Neural progenitor cell (in vitro differentiated cells): ENCODE data around the gene L3HYPDH. TPM values are rescaled to one million over a fixed set of nuclear protein-coding genes. Genes with fewer than 3 reads are reported as not detected.

Experiments
- DNase-seq: peaks from one replicate; pipeline ENCODE4 v3.0.0-alpha.2; 2016; ENCODE audit warnings: low spot score
- H2AFZ ChIP-seq: fragments of 200-600 bp; sonication (generic); replicated peaks from 2 replicates; pipeline ENCODE4 v1.6.1; 2016; ENCODE audit warnings: antibody characterized with exemption
- H3F3A ChIP-seq: fragments of 200-600 bp; sonication (generic); 2 replicates; pipeline ENCODE4 v1.6.1; 2016; ENCODE audit warnings: antibody characterized with exemption, low read depth
- H3K27ac ChIP-seq: fragments of 200-600 bp; sonication (generic); 2 replicates; pipeline ENCODE4 v1.5.1; 2016; ENCODE audit warnings: mild to moderate bottlenecking
- H3K27me3 ChIP-seq: fragments of 200-600 bp; sonication (generic); 2 replicates; pipeline ENCODE4 v1.6.1; 2016; ENCODE audit warnings: mild to moderate bottlenecking, moderate library complexity
- H3K36me3 ChIP-seq: fragments of 200-600 bp; sonication (generic); 2 replicates; pipeline ENCODE4 v1.5.1; 2016
- H3K4me1 ChIP-seq: fragments of 200-600 bp; sonication (generic); 2 replicates; pipeline ENCODE4 v1.6.1; 2016; ENCODE audit warnings: mixed run types
- H3K4me2 ChIP-seq: fragments of 200-600 bp; sonication (generic); 2 replicates; pipeline ENCODE4 v1.6.1; 2016
- H3K4me3 ChIP-seq: fragments of 200-600 bp; sonication (generic); 2 replicates; pipeline ENCODE4 v1.5.1; 2016
- H3K79me2 ChIP-seq: fragments of 200-600 bp; sonication (generic); 2 replicates; pipeline ENCODE4 v1.6.1; 2016; ENCODE audit warnings: low read depth
- H3K9ac ChIP-seq: fragments of 200-600 bp; sonication (generic); 2 replicates; pipeline ENCODE4 v1.6.1; 2016
- H3K9me3 ChIP-seq: fragments of 200-600 bp; sonication (generic); 2 replicates; pipeline ENCODE4 v1.5.1; 2016; ENCODE audit warnings: low read depth
- H4K20me1 ChIP-seq: fragments of 200-600 bp; sonication (generic); 2 replicates; pipeline ENCODE4 v1.6.1; 2016; ENCODE audit warnings: low read depth
- H3K27ac Mint-ChIP-seq: 3 replicates; pipeline ENCODE4 v1.8.0; 2021; ENCODE audit warnings: mixed read lengths
- H3K27me3 Mint-ChIP-seq: 2 replicates; pipeline ENCODE4 v1.8.0; 2022; ENCODE audit warnings: low read depth, mild to moderate bottlenecking, inconsistent platforms, moderate library complexity, mixed read lengths; ENCODE audit not compliant: insufficient read depth
- H3K36me3 Mint-ChIP-seq: 3 replicates; pipeline ENCODE4 v1.8.0; 2021; ENCODE audit warnings: mixed read lengths
- H3K4me1 Mint-ChIP-seq: 3 replicates; pipeline ENCODE4 v1.8.0; 2021; ENCODE audit warnings: mixed read lengths
- H3K4me3 Mint-ChIP-seq: 3 replicates; pipeline ENCODE4 v1.8.0; 2021; ENCODE audit warnings: mild to moderate bottlenecking, moderate library complexity, mixed read lengths
- H3K9me3 Mint-ChIP-seq: 3 replicates; pipeline ENCODE4 v1.8.0; 2020; ENCODE audit warnings: mixed read lengths
- EZH2 ChIP-seq: fragments of 200-600 bp; sonication (generic); IDR thresholded peaks from 2 replicates; pipeline ENCODE4 v1.6.1; 2017; ENCODE audit warnings: antibody characterized with exemption, mild to moderate bottlenecking, moderate library complexity
- EZH2phosphoT487 ChIP-seq: fragments of 200-600 bp; sonication (generic); IDR thresholded peaks from 2 replicates; pipeline ENCODE4 v1.6.1; 2017; ENCODE audit warnings: antibody characterized with exemption
- total RNA-seq: library from RNA; depleted of rRNA; stranded (reverse); fragments of >200 nt; gene quantifications from 2 replicates; pipeline ENCODE4 v1.2.3, GENCODE V29; 2015; ENCODE audit warnings: low replicate concordance
- TF ChIP-seq, protein P1 (sequence below): fragments of 200-600 bp; sonication (generic); IDR thresholded peaks from 2 replicates; pipeline ENCODE4 v1.5.1; 2017; ENCODE audit warnings: antibody characterized with exemption, mild to moderate bottlenecking

Gene L3HYPDH
- total RNA-seq, 1 donor from 2014 or later, result 20.8 TPM

DNA sequence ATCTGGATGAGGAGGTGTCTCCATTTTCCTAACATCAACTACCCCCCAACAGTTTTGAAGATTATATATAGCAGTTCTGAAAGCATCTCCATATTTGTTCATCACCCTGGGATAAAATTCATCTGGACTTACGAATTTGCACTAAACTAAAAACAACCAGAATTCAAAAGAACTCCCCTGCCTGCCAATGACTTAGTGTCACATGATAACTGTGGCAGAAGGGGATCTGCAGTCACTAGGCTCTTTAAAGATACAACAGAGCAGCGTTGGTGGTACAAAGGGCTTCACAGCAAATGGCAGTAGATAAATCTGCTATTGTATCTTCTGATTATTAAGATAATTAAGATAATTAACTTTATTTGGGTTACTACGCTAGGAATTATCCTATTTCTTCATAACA lies 49.1 kb downstream of the L3HYPDH start:
- no peaks in the 10 kb centered on the region for H3K36me3 ChIP-seq
- no peak overlapping the region for H3K4me3 ChIP-seq
- no peaks in the 10 kb centered on the region for H3K79me2 ChIP-seq
- no peak overlapping the region for H3K9ac ChIP-seq
- H3K9me3 ChIP-seq, result no peaks in the 10 kb centered on the region
- H3K4me3 Mint-ChIP-seq, result no peak overlapping the region
- no peaks in the 10 kb centered on the region for H3K27me3 Mint-ChIP-seq
- H3F3A ChIP-seq, result no peaks in the 10 kb centered on the region
- H4K20me1 ChIP-seq, result no peaks in the 10 kb centered on the region
- H3K4me2 ChIP-seq, result no peak overlapping the region
- H3K4me1 Mint-ChIP-seq, result peaks cover 16% of the 10 kb centered on the region
- no peak overlapping the region for H2AFZ ChIP-seq
- H3K27ac ChIP-seq, result no peak overlapping the region
- H3K27ac Mint-ChIP-seq, result no peak overlapping the region
- DNase-seq, result no peak
- no peaks in the 10 kb centered on the region for H3K9me3 Mint-ChIP-seq
- H3K4me1 ChIP-seq, result no peaks in the 10 kb centered on the region
- no peaks in the 10 kb centered on the region for H3K27me3 ChIP-seq
- TF ChIP-seq EZH2phosphoT487 (no peak), EZH2 (no peak)
- TF ChIP-seq, protein P1, sequence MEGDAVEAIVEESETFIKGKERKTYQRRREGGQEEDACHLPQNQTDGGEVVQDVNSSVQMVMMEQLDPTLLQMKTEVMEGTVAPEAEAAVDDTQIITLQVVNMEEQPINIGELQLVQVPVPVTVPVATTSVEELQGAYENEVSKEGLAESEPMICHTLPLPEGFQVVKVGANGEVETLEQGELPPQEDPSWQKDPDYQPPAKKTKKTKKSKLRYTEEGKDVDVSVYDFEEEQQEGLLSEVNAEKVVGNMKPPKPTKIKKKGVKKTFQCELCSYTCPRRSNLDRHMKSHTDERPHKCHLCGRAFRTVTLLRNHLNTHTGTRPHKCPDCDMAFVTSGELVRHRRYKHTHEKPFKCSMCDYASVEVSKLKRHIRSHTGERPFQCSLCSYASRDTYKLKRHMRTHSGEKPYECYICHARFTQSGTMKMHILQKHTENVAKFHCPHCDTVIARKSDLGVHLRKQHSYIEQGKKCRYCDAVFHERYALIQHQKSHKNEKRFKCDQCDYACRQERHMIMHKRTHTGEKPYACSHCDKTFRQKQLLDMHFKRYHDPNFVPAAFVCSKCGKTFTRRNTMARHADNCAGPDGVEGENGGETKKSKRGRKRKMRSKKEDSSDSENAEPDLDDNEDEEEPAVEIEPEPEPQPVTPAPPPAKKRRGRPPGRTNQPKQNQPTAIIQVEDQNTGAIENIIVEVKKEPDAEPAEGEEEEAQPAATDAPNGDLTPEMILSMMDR, result no peak
- H3K36me3 Mint-ChIP-seq, result peaks cover 2% of the 10 kb centered on the region

DNA sequence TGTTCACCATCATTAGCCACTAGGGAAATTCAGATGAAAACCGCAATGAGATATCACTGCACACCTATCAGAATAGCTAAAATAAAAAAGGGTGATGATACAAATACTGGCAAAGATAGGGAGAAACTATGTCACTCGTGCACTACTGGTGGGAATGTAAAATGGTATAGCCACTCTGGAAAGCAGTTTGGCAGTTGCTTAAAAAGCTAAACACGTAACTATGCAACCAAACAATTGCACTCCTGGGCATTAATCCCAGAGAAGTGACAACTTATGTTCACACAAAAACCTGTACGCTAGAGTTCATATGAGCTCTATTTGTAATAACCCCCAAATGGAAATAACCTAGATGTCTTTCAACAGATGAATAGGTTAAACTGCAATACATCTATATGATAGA lies 54.4 kb downstream of the L3HYPDH start:
- H3K4me3 Mint-ChIP-seq, result no peak overlapping the region
- no peaks in the 10 kb centered on the region for H3K27me3 ChIP-seq
- no peak overlapping the region for H3K27ac ChIP-seq
- H4K20me1 ChIP-seq, result no peaks in the 10 kb centered on the region
- peaks cover 12% of the 10 kb centered on the region for H3K4me1 Mint-ChIP-seq
- peaks cover 1% of the 10 kb centered on the region for H3K4me1 ChIP-seq
- H3K27ac Mint-ChIP-seq, result no peak overlapping the region
- DNase-seq, result no peak
- H3K36me3 ChIP-seq, result no peaks in the 10 kb centered on the region
- no peaks in the 10 kb centered on the region for H3K79me2 ChIP-seq
- TF ChIP-seq EZH2phosphoT487 (no peak), EZH2 (no peak)
- TF ChIP-seq, protein P1, result no peak
- peaks cover 2% of the 10 kb centered on the region for H3K27me3 Mint-ChIP-seq
- H3K36me3 Mint-ChIP-seq, result peaks cover 2% of the 10 kb centered on the region
- H3K9ac ChIP-seq, result no peak overlapping the region
- H3F3A ChIP-seq, result no peaks in the 10 kb centered on the region
- H3K4me2 ChIP-seq, result no peak overlapping the region
- H3K4me3 ChIP-seq, result no peak overlapping the region
- no peak overlapping the region for H2AFZ ChIP-seq
- H3K9me3 Mint-ChIP-seq, result no peaks in the 10 kb centered on the region
- no peaks in the 10 kb centered on the region for H3K9me3 ChIP-seq

DNA sequence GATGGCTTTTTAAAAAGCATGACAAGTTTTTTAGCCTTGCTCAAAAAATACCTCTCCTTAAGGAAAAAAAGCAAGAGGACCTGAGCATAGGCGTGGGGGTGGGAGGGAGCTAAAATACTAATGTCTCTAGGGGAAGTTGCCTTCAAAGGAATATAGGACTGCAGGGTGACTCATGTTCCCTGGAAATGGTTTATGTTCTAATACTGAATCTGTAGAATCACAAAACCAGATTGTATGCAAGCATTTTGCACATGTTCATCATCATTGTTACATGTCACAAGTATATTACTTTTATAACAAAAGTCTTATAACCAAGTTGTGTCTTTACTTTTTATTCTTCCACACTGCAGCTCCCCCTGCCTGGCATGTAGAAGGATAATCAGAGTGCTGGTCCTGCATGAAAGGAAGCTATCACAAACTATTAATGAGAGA lies 55.6 kb downstream of the L3HYPDH start:
- Histone ChIP-seq H3K27ac (no peak overlapping the region), H3F3A (no peaks in the 10 kb centered on the region), H4K20me1 (no peaks in the 10 kb centered on the region), H3K27me3 (no peaks in the 10 kb centered on the region), H3K36me3 (no peaks in the 10 kb centered on the region), H3K9ac (no peak overlapping the region), H3K4me3 (no peak overlapping the region), H2AFZ (no peak overlapping the region), H3K79me2 (no peaks in the 10 kb centered on the region), H3K9me3 (no peaks in the 10 kb centered on the region), H3K4me1 (peaks cover 7% of the 10 kb centered on the region), H3K4me2 (no peak overlapping the region)
- Mint-ChIP-seq H3K27ac (no peak overlapping the region), H3K27me3 (peaks cover 2% of the 10 kb centered on the region), H3K9me3 (no peaks in the 10 kb centered on the region), H3K36me3 (peaks cover 2% of the 10 kb centered on the region), H3K4me1 (peaks cover 4% of the 10 kb centered on the region), H3K4me3 (no peak overlapping the region)
- TF ChIP-seq EZH2phosphoT487 (no peak), EZH2 (no peak)
- TF ChIP-seq, protein P1, result no peak
- no peak for DNase-seq
